ENCODE data around the gene OSBPL2. TPM values are rescaled to one million over a fixed set of nuclear protein-coding genes. Genes with fewer than 3 reads are reported as not detected.

The OSBPL2 gene
- total RNA-seq, 3 donors from 2014 or later (not counting 1 experiment from before 2014, with no cell fraction given), result 77.9 to 112 (median 104) TPM

- no peaks in the 10 kb centered on the region for H3K4me1 ChIP-seq (ENCODE audit: control insufficient read depth, insufficient read depth, low read length)
- 92% methylated on average over 26 of the region's 26 CpGs for WGBS (ENCODE audit: insufficient coverage)
- Mint-ChIP-seq H3K27me3 (ENCODE audit: low read depth in 2 of 2) (no peaks in the 10 kb centered on the region), H3K9me3 (no peaks in the 10 kb centered on the region), H3K36me3 (no peaks in the 10 kb centered on the region), H3K27ac (no peak overlapping the region), H3K4me3 (no peak overlapping the region), H3K4me1 (no peaks in the 10 kb centered on the region)
- H3K27me3 ChIP-seq (ENCODE audit: control insufficient read depth, insufficient read depth, low read length), result no peaks in the 10 kb centered on the region
- no peaks in the 10 kb centered on the region for H3K9me3 ChIP-seq (ENCODE audit: control insufficient read depth, insufficient read depth, low read length)
- no peak for TF ChIP-seq CTCF (IDR thresholded peaks at IDR 0.05)
- DNase-seq (no peak), ATAC-seq (no peak)
- H3K36me3 ChIP-seq (ENCODE audit: control insufficient read depth, insufficient read depth, low read length), result no peaks in the 10 kb centered on the region
- no peak overlapping the region for H3K27ac ChIP-seq (ENCODE audit: low read length)
- intact Hi-C loops (cut with micrococcal nuclease), result no loop called here
- no peak overlapping the region for H3K4me3 ChIP-seq (ENCODE audit: low read length)
Measured at GRCh38 chr20:62328684-62329388, 90.5 kb downstream of the OSBPL2 start.

GRCh38 chr20:62329389-62330377 is 91.4 kb downstream of the OSBPL2 start:
- DNase-seq (no peak), ATAC-seq (no peak)
- H3K27me3 ChIP-seq (ENCODE audit: control insufficient read depth, insufficient read depth, low read length), result no peaks in the 10 kb centered on the region
- WGBS (ENCODE audit: insufficient coverage), result 96% methylated on average over 37 of the region's 37 CpGs
- Mint-ChIP-seq H3K27ac (no peak overlapping the region), H3K4me1 (no peaks in the 10 kb centered on the region), H3K27me3 (ENCODE audit: low read depth in 2 of 2) (no peaks in the 10 kb centered on the region), H3K36me3 (no peaks in the 10 kb centered on the region), H3K9me3 (no peaks in the 10 kb centered on the region), H3K4me3 (no peak overlapping the region)
- no peaks in the 10 kb centered on the region for H3K36me3 ChIP-seq (ENCODE audit: control insufficient read depth, insufficient read depth, low read length)
- no peak overlapping the region for H3K4me3 ChIP-seq (ENCODE audit: low read length)
- no peaks in the 10 kb centered on the region for H3K4me1 ChIP-seq (ENCODE audit: control insufficient read depth, insufficient read depth, low read length)
- intact Hi-C loops (cut with micrococcal nuclease), result no loop called here
- H3K9me3 ChIP-seq (ENCODE audit: control insufficient read depth, insufficient read depth, low read length), result no peaks in the 10 kb centered on the region
- H3K27ac ChIP-seq (ENCODE audit: low read length), result no peak overlapping the region
- TF ChIP-seq CTCF (IDR thresholded peaks at IDR 0.05), result no peak

GRCh38 chr20:62330576-62331317 is 92.4 kb downstream of the OSBPL2 start:
- no peaks in the 10 kb centered on the region for H3K4me1 Mint-ChIP-seq
- H3K27ac Mint-ChIP-seq, result no peak overlapping the region
- Histone ChIP-seq H3K27me3 (ENCODE audit: control insufficient read depth, insufficient read depth, low read length) (no peaks in the 10 kb centered on the region), H3K36me3 (ENCODE audit: control insufficient read depth, insufficient read depth, low read length) (no peaks in the 10 kb centered on the region), H3K9me3 (ENCODE audit: control insufficient read depth, insufficient read depth, low read length) (no peaks in the 10 kb centered on the region), H3K4me1 (ENCODE audit: control insufficient read depth, insufficient read depth, low read length) (no peaks in the 10 kb centered on the region), H3K4me3 (ENCODE audit: low read length) (no peak overlapping the region), H3K27ac (ENCODE audit: low read length) (no peak overlapping the region)
- no peaks in the 10 kb centered on the region for H3K27me3 Mint-ChIP-seq (ENCODE audit: low read depth in 2 of 2)
- TF ChIP-seq CTCF (IDR thresholded peaks at IDR 0.05), result no peak
- no peak overlapping the region for H3K4me3 Mint-ChIP-seq
- 94% methylated on average over 42 of the region's 46 CpGs for WGBS (ENCODE audit: insufficient coverage)
- H3K36me3 Mint-ChIP-seq, result no peaks in the 10 kb centered on the region
- no peaks in the 10 kb centered on the region for H3K9me3 Mint-ChIP-seq
- ATAC-seq, result no peak
- intact Hi-C loops (cut with micrococcal nuclease), result no loop called here
- DNase-seq, result no peak
